Uterus (tissue), 4 donors: ENCODE results near the gene RRBP1. TPM values are rescaled to one million over a fixed set of nuclear protein-coding genes. Genes with fewer than 3 reads are reported as not detected.

Experiments used
- DNase-seq, 2 donors: peaks; one replicate each; pipeline ENCODE4 v3.0.0-alpha.2; 2019 to 2020
- H3K27ac ChIP-seq, 2 donors: fragments of 200-600 bp; sonication (generic); 1 replicate in 1 of 2; 2 replicates in 1 of 2; pipeline ENCODE4 v1.5.1; 2016 to 2018
- H3K27me3 ChIP-seq, 2 donors: fragments of 200-600 bp; sonication (generic); one replicate each; pipeline ENCODE4 v1.5.1; 2018 to 2019; ENCODE audit warnings: control low read depth in 1 of 2
- H3K36me3 ChIP-seq, 2 donors: fragments of 200-600 bp; sonication (generic); one replicate each; pipeline ENCODE4 v1.5.1; 2019; ENCODE audit warnings: control low read depth in 1 of 2
- H3K4me1 ChIP-seq, 2 donors: fragments of 200-600 bp; sonication (generic); one replicate each; pipeline ENCODE4 v1.5.1; 2018 to 2019; ENCODE audit warnings: control low read depth in 1 of 2
- H3K4me3 ChIP-seq, 2 donors: fragments of 200-600 bp; sonication (generic); 1 replicate in 1 of 2; 2 replicates in 1 of 2; pipeline ENCODE4 v1.5.1; 2018 to 2019; ENCODE audit warnings: mild to moderate bottlenecking in 1 of 2
- H3K9me3 ChIP-seq, 2 donors: fragments of 200-600 bp; sonication (generic); one replicate each; pipeline ENCODE4 v1.5.1; 2019; ENCODE audit warnings: control low read depth in 1 of 2
- CTCF ChIP-seq, 4 experiments: fragments of 200-600 bp in 2 of 4; fragments of 450-650 bp in 2 of 4; sonication (generic) in 2 of 4; IDR thresholded peaks; one replicate each; pipeline ENCODE4 v1.5.1; 2016 to 2019; ENCODE audit warnings: antibody characterized with exemption in 4 of 4, mild to moderate bottlenecking in 2 of 4, moderate library complexity in 1 of 4
- POLR2A ChIP-seq, 2 donors: fragments of 450-650 bp; IDR thresholded peaks; one replicate each; pipeline ENCODE4 v1.6.1; 2016; ENCODE audit warnings: antibody characterized with exemption in 2 of 2, mild to moderate bottlenecking in 1 of 2, moderate library complexity in 1 of 2
- intact Hi-C: fragments of 100-400 bp; cut with DNase I; formaldehyde crosslinking; loops from one replicate; pipeline ENCODE4 v1.15.1; 2023; ENCODE audit warnings: low total_unique reads
- total RNA-seq, 4 donors: library from RNA; depleted of rRNA in 3 of 4; stranded (reverse); fragments of >200 nt in 3 of 4; gene quantifications; one replicate each; pipeline versions ENCODE4 v1.1.0 to v1.2.4, GENCODE V29; 2014 to 2023
- donor health status: DM: yes; HTN: yes; CAD: no.

The RRBP1 gene
- total RNA-seq, 4 donors from 2014 or later = 13.2 to 172 (median 96.9) TPM

- H3K36me3 ChIP-seq = no peaks in the 10 kb centered on the region
- no peaks in the 10 kb centered on the region for H3K27me3 ChIP-seq
- TF ChIP-seq CTCF (IDR thresholded peaks at IDR 0.05) (no peak), POLR2A (IDR thresholded peaks at IDR 0.05) (no peak)
- no peak for DNase-seq
- H3K27ac ChIP-seq = no peak overlapping the region
- H3K9me3 ChIP-seq = no peaks in the 10 kb centered on the region
- H3K4me1 ChIP-seq = no peaks in the 10 kb centered on the region
- H3K4me3 ChIP-seq = no peak overlapping the region
- intact Hi-C loops = no loop called here
These were observed 15.1 kb upstream of the RRBP1 start for GRCh38 chr20:17697171-17697570.

- Histone ChIP-seq H3K4me1 (no peaks in the 10 kb centered on the region), H3K36me3 (no peaks in the 10 kb centered on the region), H3K9me3 (no peaks in the 10 kb centered on the region), H3K4me3 (no peak overlapping the region), H3K27me3 (no peaks in the 10 kb centered on the region), H3K27ac (no peak overlapping the region)
- TF ChIP-seq CTCF (IDR thresholded peaks at IDR 0.05) (no peak), POLR2A (IDR thresholded peaks at IDR 0.05) (no peak)
- no peak for DNase-seq
- intact Hi-C loops = no loop called here
These were observed 14.2 kb upstream of the RRBP1 start for GRCh38 chr20:17696287-17696686.

- Histone ChIP-seq H3K4me1 (no peaks in the 10 kb centered on the region), H3K9me3 (no peaks in the 10 kb centered on the region), H3K27me3 (no peaks in the 10 kb centered on the region), H3K27ac (no peak overlapping the region), H3K36me3 (no peaks in the 10 kb centered on the region), H3K4me3 (no peak overlapping the region)
- no peak for DNase-seq
- intact Hi-C loops = no loop called here
- TF ChIP-seq CTCF (IDR thresholded peaks at IDR 0.05) (no peak), POLR2A (IDR thresholded peaks at IDR 0.05) (no peak)
These were observed 12.7 kb upstream of the RRBP1 start for GRCh38 chr20:17694767-17695166.

DNA sequence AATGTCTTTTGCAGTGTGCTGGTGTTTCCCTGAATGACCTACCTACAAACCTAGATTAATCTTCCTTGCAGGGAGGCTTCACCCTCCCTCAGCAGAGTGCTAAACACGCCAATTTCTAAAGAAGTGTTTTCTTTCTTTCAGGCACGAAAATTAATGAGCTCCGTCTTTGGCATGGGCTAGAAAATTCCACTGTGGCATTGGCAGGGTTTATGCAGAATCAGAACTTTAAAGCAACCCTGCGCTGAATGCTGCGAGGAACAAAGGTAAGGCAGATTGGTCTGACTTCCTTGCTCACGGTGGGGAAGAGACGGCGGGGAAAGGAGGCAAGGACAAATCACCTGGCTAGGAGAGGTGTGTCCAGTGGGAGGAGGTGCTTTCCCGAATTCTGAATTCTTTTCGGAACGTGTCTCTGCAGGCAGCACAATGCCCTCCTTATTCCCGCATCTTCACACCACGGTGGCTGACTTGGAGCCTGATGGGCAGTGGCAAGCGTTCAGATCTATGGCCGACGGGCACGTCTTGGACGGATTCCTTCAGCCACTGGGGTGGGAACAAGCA lies 11.5 kb upstream of the RRBP1 start:
- Histone ChIP-seq H3K9me3 (no peaks in the 10 kb centered on the region), H3K4me1 (no peaks in the 10 kb centered on the region), H3K27ac (no peak overlapping the region), H3K27me3 (no peaks in the 10 kb centered on the region), H3K36me3 (no peaks in the 10 kb centered on the region), H3K4me3 (no peak overlapping the region)
- TF ChIP-seq POLR2A (IDR thresholded peaks at IDR 0.05) (no peak), CTCF (IDR thresholded peaks at IDR 0.05) (no peak)
- intact Hi-C loops = no loop called here
- no peak for DNase-seq

- TF ChIP-seq CTCF (IDR thresholded peaks at IDR 0.05) = no peak
- TF ChIP-seq POLR2A (IDR thresholded peaks at IDR 0.05) = no peak
- Histone ChIP-seq H3K27ac (no peak overlapping the region), H3K9me3 (no peaks in the 10 kb centered on the region), H3K4me1 (no peaks in the 10 kb centered on the region), H3K36me3 (no peaks in the 10 kb centered on the region), H3K27me3 (no peaks in the 10 kb centered on the region), H3K4me3 (no peak overlapping the region)
- intact Hi-C loops = no loop called here
- DNase-seq = no peak
These were observed 9.7 kb upstream of the RRBP1 start for GRCh38 chr20:17691758-17692157.
